ENCODE data around the gene ZNF516.

ZNF516 gene

DNA sequence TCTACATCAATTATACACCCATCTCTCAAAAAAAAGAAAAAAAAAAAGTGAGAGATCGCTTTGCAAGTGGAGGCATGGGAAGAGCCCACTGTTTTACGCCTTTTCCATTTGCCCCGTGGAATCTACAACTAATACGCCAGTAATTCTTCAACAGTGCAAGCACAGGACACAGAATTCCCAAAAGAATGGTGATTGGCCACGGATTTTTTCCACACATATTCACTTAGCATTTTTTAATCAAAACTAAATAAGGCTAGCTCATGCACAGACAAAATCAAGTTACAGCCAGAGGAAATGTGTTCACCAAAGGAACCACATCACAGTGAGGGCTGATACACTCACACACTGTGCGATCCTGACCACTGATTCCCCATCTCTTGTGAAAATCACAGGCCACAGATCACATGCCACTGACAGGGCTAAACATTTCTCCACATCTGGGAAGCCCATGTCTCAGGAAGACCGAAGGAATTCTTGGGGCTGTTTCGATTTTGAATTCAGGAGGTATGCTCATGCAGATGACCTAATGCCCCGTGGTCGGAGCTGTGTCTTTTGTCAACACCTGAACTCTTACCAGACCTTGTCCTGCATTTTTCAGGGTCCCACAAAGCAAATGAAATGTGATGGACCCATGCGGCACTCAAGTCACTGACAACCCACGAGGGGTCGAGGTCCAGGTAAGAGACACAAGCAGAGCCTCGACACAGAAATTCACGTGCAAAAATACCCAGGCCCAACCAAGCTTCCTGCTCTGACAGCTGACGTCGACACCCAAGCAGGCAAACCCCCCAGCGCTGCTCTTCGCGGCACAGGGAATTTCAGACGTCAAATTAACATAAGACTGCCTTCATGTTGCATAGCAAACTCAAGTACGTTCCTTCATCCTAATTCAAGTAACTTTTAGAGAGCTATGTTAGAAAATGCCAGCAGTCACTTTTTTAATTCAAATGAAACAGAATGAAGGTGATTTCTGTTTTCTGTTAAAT, 69.6 kb downstream of the ZNF516 start:
- peaks cover 3% of the 10 kb centered on the region; the same call in 1 of the 2 replicates for H3K36me3 ChIP-seq (ENCODE audit: low read depth)
- H3K4me1 ChIP-seq (ENCODE audit: insufficient read depth, poor library complexity, severe bottlenecking): peaks cover 4% of the 10 kb centered on the region
- no peaks in the 10 kb centered on the region for H3K9me3 ChIP-seq (ENCODE audit: severe bottlenecking)
- TF ChIP-seq, protein P1, sequence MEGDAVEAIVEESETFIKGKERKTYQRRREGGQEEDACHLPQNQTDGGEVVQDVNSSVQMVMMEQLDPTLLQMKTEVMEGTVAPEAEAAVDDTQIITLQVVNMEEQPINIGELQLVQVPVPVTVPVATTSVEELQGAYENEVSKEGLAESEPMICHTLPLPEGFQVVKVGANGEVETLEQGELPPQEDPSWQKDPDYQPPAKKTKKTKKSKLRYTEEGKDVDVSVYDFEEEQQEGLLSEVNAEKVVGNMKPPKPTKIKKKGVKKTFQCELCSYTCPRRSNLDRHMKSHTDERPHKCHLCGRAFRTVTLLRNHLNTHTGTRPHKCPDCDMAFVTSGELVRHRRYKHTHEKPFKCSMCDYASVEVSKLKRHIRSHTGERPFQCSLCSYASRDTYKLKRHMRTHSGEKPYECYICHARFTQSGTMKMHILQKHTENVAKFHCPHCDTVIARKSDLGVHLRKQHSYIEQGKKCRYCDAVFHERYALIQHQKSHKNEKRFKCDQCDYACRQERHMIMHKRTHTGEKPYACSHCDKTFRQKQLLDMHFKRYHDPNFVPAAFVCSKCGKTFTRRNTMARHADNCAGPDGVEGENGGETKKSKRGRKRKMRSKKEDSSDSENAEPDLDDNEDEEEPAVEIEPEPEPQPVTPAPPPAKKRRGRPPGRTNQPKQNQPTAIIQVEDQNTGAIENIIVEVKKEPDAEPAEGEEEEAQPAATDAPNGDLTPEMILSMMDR (IDR thresholded peaks at IDR 0.05; ENCODE audit: poor library complexity, severe bottlenecking): no peak
- H3K27ac ChIP-seq (ENCODE audit: poor library complexity, severe bottlenecking): no peak overlapping the region
- H3K27me3 ChIP-seq (ENCODE audit: insufficient read depth, poor library complexity, severe bottlenecking): no peaks in the 10 kb centered on the region
- no peak overlapping the region for H3K4me3 ChIP-seq (ENCODE audit: severe bottlenecking)
- DNase-seq (ENCODE audit: low spot score): no peak
- ATAC-seq (ENCODE audit: low read depth): no peak

- Histone ChIP-seq H3K36me3 (ENCODE audit: low read depth) (no peaks in the 10 kb centered on the region), H3K4me1 (ENCODE audit: insufficient read depth, poor library complexity, severe bottlenecking) (peaks cover 4% of the 10 kb centered on the region), H3K9me3 (ENCODE audit: severe bottlenecking) (no peaks in the 10 kb centered on the region), H3K4me3 (ENCODE audit: severe bottlenecking) (no peak overlapping the region), H3K27me3 (ENCODE audit: insufficient read depth, poor library complexity, severe bottlenecking) (no peaks in the 10 kb centered on the region), H3K27ac (ENCODE audit: poor library complexity, severe bottlenecking) (no peak overlapping the region)
- ATAC-seq (ENCODE audit: low read depth): no peak
- TF ChIP-seq, protein P1 (IDR thresholded peaks at IDR 0.05; ENCODE audit: poor library complexity, severe bottlenecking): no peak
- no peak for DNase-seq (ENCODE audit: low spot score)
These were observed 72.2 kb downstream of the ZNF516 start for GRCh38 chr18:76422838-76423237.

- no peaks in the 10 kb centered on the region for H3K9me3 ChIP-seq (ENCODE audit: severe bottlenecking)
- H3K27ac ChIP-seq (ENCODE audit: poor library complexity, severe bottlenecking): no peak overlapping the region
- TF ChIP-seq, protein P1 (IDR thresholded peaks at IDR 0.05; ENCODE audit: poor library complexity, severe bottlenecking): no peak
- no peak overlapping the region for H3K4me3 ChIP-seq (ENCODE audit: severe bottlenecking)
- no peaks in the 10 kb centered on the region for H3K27me3 ChIP-seq (ENCODE audit: insufficient read depth, poor library complexity, severe bottlenecking)
- ATAC-seq (ENCODE audit: low read depth) (no peak), DNase-seq (ENCODE audit: low spot score) (no peak)
- peaks cover 4% of the 10 kb centered on the region for H3K4me1 ChIP-seq (ENCODE audit: insufficient read depth, poor library complexity, severe bottlenecking)
- no peaks in the 10 kb centered on the region for H3K36me3 ChIP-seq (ENCODE audit: low read depth)
These were observed 72.9 kb downstream of the ZNF516 start for GRCh38 chr18:76422121-76422520.

GRCh38 chr18:76421685-76422078, 73.4 kb downstream of the ZNF516 start:
- Histone ChIP-seq H3K9me3 (ENCODE audit: severe bottlenecking) (no peaks in the 10 kb centered on the region), H3K27ac (ENCODE audit: poor library complexity, severe bottlenecking) (no peak overlapping the region), H3K4me3 (ENCODE audit: severe bottlenecking) (no peak overlapping the region), H3K27me3 (ENCODE audit: insufficient read depth, poor library complexity, severe bottlenecking) (no peaks in the 10 kb centered on the region), H3K36me3 (ENCODE audit: low read depth) (no peaks in the 10 kb centered on the region), H3K4me1 (ENCODE audit: insufficient read depth, poor library complexity, severe bottlenecking) (peaks cover 4% of the 10 kb centered on the region)
- DNase-seq (ENCODE audit: low spot score) (no peak), ATAC-seq (ENCODE audit: low read depth) (no peak)
- TF ChIP-seq, protein P1 (IDR thresholded peaks at IDR 0.05; ENCODE audit: poor library complexity, severe bottlenecking): no peak

Data from RWPE2 (cell line).